GM12878 (cell line): ENCODE measurements around the gene CCDC74A. TPM values are rescaled to one million over a fixed set of nuclear protein-coding genes. Genes with fewer than 3 reads are reported as not detected.
"Not testable (repeated sequence)": the region's sequence is repeated elsewhere in the genome, so short reads cannot be mapped to it uniquely, and the experiment has no call there.

Experiments
- ATAC-seq: fragments of 200-7000 bp; cut with Tn5 transposase; 3 replicates; pipeline ENCODE4 v1.9.1; 2020; ENCODE audit warnings: mild to moderate bottlenecking, moderate library complexity
- BruUV-seq: library from RNA; stranded (reverse); fragments of 400-500 nt; replicated peaks from 2 replicates; lab custom pipeline; 2021; lab: Mats Ljungman, UMichigan
- CTCF ChIA-PET: fragments of 300-600 bp; sonication (Branson Sonifier 250); formaldehyde crosslinking; extraction: SDS; loops from one replicate; lab custom pipeline; 2021; ENCODE audit warnings: inconsistent platforms; lab: Yijun Ruan, JAX
- POLR2A ChIA-PET: fragments of 350-600 bp; formaldehyde crosslinking; extraction: SDS; loops from one replicate; lab custom pipeline; 2021; ENCODE audit warnings: inconsistent platforms; lab: Charles Lee
- RAD21 ChIA-PET: fragments of 300-600 bp; sonication (Branson Sonifier 250); formaldehyde crosslinking; loops from one replicate; lab custom pipeline; 2023; ENCODE audit warnings: antibody characterized with exemption; ENCODE audit not compliant: unreplicated experiment; lab: Charles Lee
- SMC1A ChIA-PET: fragments of 300-600 bp; sonication (Branson Sonifier 250); formaldehyde crosslinking; loops from one replicate; lab custom pipeline; 2023; ENCODE audit not compliant: unreplicated experiment, uncharacterized antibody; lab: Charles Lee
- DNase-seq: peaks from one replicate; pipeline ENCODE4 v3.0.0-alpha.2; 2011; ENCODE audit warnings: low read depth, low spot score
- FAIRE-seq: peaks from 3 replicates; lab custom pipeline; 2011; peaks lifted over from hg19 to GRCh38; lab: Jason Lieb, UNC
- H2AFZ ChIP-seq: 2 replicates; pipeline ENCODE4 v1.6.0; 2011; ENCODE audit warnings: low read depth, low read length, control low read depth; ENCODE audit not compliant: control insufficient read depth
- H3K27ac ChIP-seq: 2 replicates; pipeline ENCODE4 v1.5.1; 2011; ENCODE audit warnings: control low read depth; ENCODE audit not compliant: control insufficient read depth, insufficient read depth
- H3K27me3 ChIP-seq, 2 experiments: replicated peaks in 1 of 2; 2 replicates each; pipeline versions ENCODE4 v1.6.0 to v1.6.1; 2011; ENCODE audit warnings: low read length in 1 of 2; ENCODE audit not compliant: control insufficient read depth in 2 of 2, insufficient read depth in 2 of 2
- H3K36me3 ChIP-seq, 2 experiments: 2 replicates each; pipeline ENCODE4 v1.5.1; 2011; ENCODE audit warnings: low read length in 1 of 2; ENCODE audit not compliant: control insufficient read depth in 2 of 2, insufficient read depth in 2 of 2
- H3K4me1 ChIP-seq: 2 replicates; pipeline ENCODE4 v1.6.1; 2011; ENCODE audit warnings: mild to moderate bottlenecking, low read length, moderate library complexity, mixed read lengths; ENCODE audit not compliant: control insufficient read depth, insufficient read depth
- H3K4me2 ChIP-seq: 2 replicates; pipeline ENCODE4 v1.6.0; 2011; ENCODE audit warnings: control low read depth; ENCODE audit not compliant: control insufficient read depth, insufficient read depth
- H3K4me3 ChIP-seq: fragments of 200-600 bp; sonication (generic); 2 replicates; pipeline ENCODE4 v1.5.1; 2016
- H3K79me2 ChIP-seq: 2 replicates; pipeline ENCODE4 v1.6.0; 2011; ENCODE audit warnings: low read length; ENCODE audit not compliant: control insufficient read depth, insufficient read depth
- H3K9ac ChIP-seq: 2 replicates; pipeline ENCODE4 v1.8.0; 2011; ENCODE audit warnings: low read length, control low read depth, mixed read lengths; ENCODE audit not compliant: control insufficient read depth, insufficient read depth
- H3K9me3 ChIP-seq: replicated peaks from 3 replicates; pipeline ENCODE4 v1.5.1; 2011; ENCODE audit warnings: mild to moderate bottlenecking, low read length; ENCODE audit not compliant: control insufficient read depth, insufficient read depth
- H4K20me1 ChIP-seq: 2 replicates; pipeline ENCODE4 v1.6.0; 2011; ENCODE audit not compliant: control insufficient read depth, insufficient read depth
- MEF2A ChIP-seq: IDR thresholded peaks from 2 replicates; pipeline ENCODE4 v1.6.1; 2011; ENCODE audit warnings: low read depth, mild to moderate bottlenecking, low read length, moderate library complexity; ENCODE audit not compliant: insufficient read depth
- POLR2A ChIP-seq: IDR thresholded peaks from 2 replicates; pipeline ENCODE4 v1.6.1; 2011; ENCODE audit warnings: low read depth, mild to moderate bottlenecking, low read length
- WGBS: methylation state at CpG from one replicate; pipeline ENCODE4 v1.1.6; 2016; ENCODE audit warnings: low lambda C conversion rate; ENCODE audit not compliant: insufficient replicate concordance, insufficient coverage; ENCODE audit errors: missing lambda C conversion rate; 5-methylcytosine and 5-hydroxymethylcytosine counted together
- in situ Hi-C: fragments of 300-500 bp; cut with MboI; formaldehyde crosslinking; loops from 9 replicates; pipeline ENCODE4 v1.14.3; 2018; ENCODE audit warnings: mixed read lengths
- intact Hi-C: fragments of 100-400 bp; cut with micrococcal nuclease; formaldehyde crosslinking; loops from one replicate; pipeline ENCODE4 v1.14.2; 2022; ENCODE audit not compliant: unreplicated experiment
- polyA plus RNA-seq, 11 experiments: library from polyadenylated mRNA; depleted of rRNA in 4 of 11; unstranded in 6 of 11; stranded (reverse) in 5 of 11; fragments of >200 nt; fragmentation: Nextera tagmentation in 4 of 11; fragmentation: Illumina TruSeq in 1 of 11; extraction: Ambion mirVana in 4 of 11; extraction: Trizol in 1 of 11; gene quantifications; 1 replicate in 1 of 11; 2 replicates in 10 of 11; pipeline versions ENCODE4 v1.2.1 to v1.2.3, GENCODE V29; 2011 to 2016; ENCODE audit warnings: inconsistent platforms in 2 of 11, missing spikeins in 2 of 11, low read depth in 1 of 11
- total RNA-seq, 4 experiments: library from RNA; depleted of rRNA in 3 of 4; stranded (reverse); fragments of >200 nt in 3 of 4; fragmentation: Illumina TruSeq in 1 of 4; extraction: Trizol in 1 of 4; gene quantifications; 2 replicates each; pipeline versions ENCODE4 v1.2.1 to v1.2.3, GENCODE V29; 2013 to 2021
- TF ChIP-seq, protein P1 (sequence below), 3 experiments: IDR thresholded peaks in 2 of 3; conservative IDR thresholded peaks in 1 of 3; 2 replicates each; pipeline ENCODE4 v1.5.1; 2011; ENCODE audit warnings: low read depth in 3 of 3, low read length in 3 of 3, mild to moderate bottlenecking in 3 of 3, control low read depth in 2 of 3, moderate library complexity in 2 of 3, inconsistent platforms in 1 of 3, mixed read lengths in 1 of 3; ENCODE audit not compliant: control insufficient read depth in 2 of 3, insufficient read depth in 1 of 3; ENCODE audit errors: extremely low read depth in 1 of 3

The CCDC74A gene
- total and polyA plus RNA-seq, 10 of the 15 experiments (the other 5 are each of a cell fraction or from before 2014, with no cell fraction given) = 14.3 to 133 (median 64.2) TPM

DNA sequence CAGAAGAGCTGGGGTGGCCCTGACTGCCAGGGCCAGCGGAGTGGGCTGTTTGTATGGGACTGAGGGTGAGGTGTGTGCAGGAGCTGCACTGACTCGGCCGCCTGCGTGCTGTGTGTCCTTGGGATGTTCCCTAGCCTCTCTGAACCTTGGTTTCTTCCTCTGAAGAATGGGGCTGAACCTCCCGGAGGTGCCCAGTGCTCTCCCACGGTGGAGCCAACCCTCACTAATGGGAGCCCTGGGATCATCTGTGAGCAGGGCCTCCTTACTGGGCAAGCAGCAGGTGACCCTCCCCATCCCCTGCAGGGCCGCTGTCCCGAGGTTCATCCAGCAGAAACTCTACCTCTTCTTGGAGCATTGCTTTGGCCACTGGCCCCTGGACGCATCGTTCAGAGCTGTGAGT, 11.7 kb upstream of the CCDC74A start:
- FAIRE-seq (no peak), ATAC-seq (no peak)
- Histone ChIP-seq H3K4me2 (no peak overlapping the region), H3K9ac (no peak overlapping the region), H3K27me3 (no peaks in the 10 kb centered on the region), H3K79me2 (no peaks in the 10 kb centered on the region; the same call in 1 of the 2 replicates), H3K4me3 (no peak overlapping the region)
- WGBS = 97% methylated on average over 10 of the region's 10 CpGs
- SMC1A ChIA-PET = no interaction called here
- BruUV-seq = no TSS peak
- in situ Hi-C loops = no loop called here
- no peak for TF ChIP-seq MEF2A
- peak; percentile 15; the same call in 1 of the 2 replicates for TF ChIP-seq POLR2A
- TF ChIP-seq, all 136 proteins: peak for 1
- Histone ChIP-seq H3K27ac (no peak overlapping the region), H3K36me3 (peaks cover 0 to 21% of the 10 kb centered on the region in 2 experiments; a peak in 3 of 4 replicates), H4K20me1 (no peaks in the 10 kb centered on the region), H3K9me3 (no peaks in the 10 kb centered on the region), H3K4me1 (peaks cover 16% of the 10 kb centered on the region), H2AFZ (no peak overlapping the region)
- ChIA-PET POLR2A (no interaction called here), RAD21 (no interaction called here), CTCF (no interaction called here)
- no peak for DNase-seq
- intact Hi-C loops = no loop called here

DNA sequence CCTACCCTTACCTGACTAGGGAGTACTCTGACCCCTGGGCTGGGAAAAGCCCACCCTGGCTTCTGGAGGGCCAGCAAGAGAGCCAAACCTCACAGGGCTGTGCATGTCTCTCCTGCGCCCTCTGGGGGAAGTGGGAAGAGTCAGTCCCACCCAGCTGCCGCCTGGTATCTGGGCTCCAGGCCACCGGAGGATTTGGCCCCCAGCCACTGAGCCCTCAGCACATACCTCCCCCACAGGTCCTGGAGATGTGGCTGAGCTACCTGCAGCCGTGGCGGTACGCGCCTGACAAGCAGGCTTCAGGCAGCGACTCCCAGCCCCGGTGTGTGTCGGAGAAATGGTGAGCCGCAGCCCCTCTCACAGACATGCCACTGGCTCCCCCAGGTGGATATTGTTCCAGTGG, 11.1 kb upstream of the CCDC74A start:
- H3K9me3 ChIP-seq, DNase-seq, H3K4me3 ChIP-seq, in situ Hi-C loops, H3K9ac ChIP-seq, H3K27ac ChIP-seq, BruUV-seq, RAD21 ChIA-PET, FAIRE-seq, H2AFZ ChIP-seq, intact Hi-C loops, SMC1A ChIA-PET, CTCF ChIA-PET, H4K20me1 ChIP-seq, POLR2A ChIA-PET, H3K79me2 ChIP-seq, H3K27me3 ChIP-seq, H3K4me2 ChIP-seq: not testable (repeated sequence)
- WGBS = 90% methylated on average over 11 of the region's 11 CpGs
- peaks cover 0 to 21% of the 10 kb centered on the region in 2 experiments; a peak in 3 of 4 replicates for H3K36me3 ChIP-seq
- peaks cover 16% of the 10 kb centered on the region for H3K4me1 ChIP-seq
- ATAC-seq = peak; percentile 7; the same call in 1 of the 3 replicates
- TF ChIP-seq, protein P1, sequence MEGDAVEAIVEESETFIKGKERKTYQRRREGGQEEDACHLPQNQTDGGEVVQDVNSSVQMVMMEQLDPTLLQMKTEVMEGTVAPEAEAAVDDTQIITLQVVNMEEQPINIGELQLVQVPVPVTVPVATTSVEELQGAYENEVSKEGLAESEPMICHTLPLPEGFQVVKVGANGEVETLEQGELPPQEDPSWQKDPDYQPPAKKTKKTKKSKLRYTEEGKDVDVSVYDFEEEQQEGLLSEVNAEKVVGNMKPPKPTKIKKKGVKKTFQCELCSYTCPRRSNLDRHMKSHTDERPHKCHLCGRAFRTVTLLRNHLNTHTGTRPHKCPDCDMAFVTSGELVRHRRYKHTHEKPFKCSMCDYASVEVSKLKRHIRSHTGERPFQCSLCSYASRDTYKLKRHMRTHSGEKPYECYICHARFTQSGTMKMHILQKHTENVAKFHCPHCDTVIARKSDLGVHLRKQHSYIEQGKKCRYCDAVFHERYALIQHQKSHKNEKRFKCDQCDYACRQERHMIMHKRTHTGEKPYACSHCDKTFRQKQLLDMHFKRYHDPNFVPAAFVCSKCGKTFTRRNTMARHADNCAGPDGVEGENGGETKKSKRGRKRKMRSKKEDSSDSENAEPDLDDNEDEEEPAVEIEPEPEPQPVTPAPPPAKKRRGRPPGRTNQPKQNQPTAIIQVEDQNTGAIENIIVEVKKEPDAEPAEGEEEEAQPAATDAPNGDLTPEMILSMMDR (IDR thresholded peaks at IDR 0.05 in 2 of 3, conservative IDR thresholded peaks at IDR 0.05 in 1 of 3; ENCODE audit: control insufficient read depth in 2 of 3, extremely low read depth in 1 of 3, insufficient read depth in 1 of 3, low read depth in 3 of 3, low read length in 3 of 3) = peak in 2 of 3 experiments; percentile 20 to 35; a peak in 3 of 6 replicates
